Suprapubic skin (tissue), 3 donors: ENCODE measurements around the gene COL20A1.

Experiments
- EP300 ChIP-seq: sonication (generic); formaldehyde crosslinking; IDR thresholded peaks from one replicate; pipeline ENCODE4 v1.6.1; 2017; ENCODE audit warnings: antibody characterized with exemption
- POLR2A ChIP-seq, 2 donors: fragments of 450-650 bp; IDR thresholded peaks; one replicate each; pipeline ENCODE4 v1.6.1; 2017; ENCODE audit warnings: antibody characterized with exemption in 2 of 2, mild to moderate bottlenecking in 2 of 2, moderate library complexity in 2 of 2
- TF ChIP-seq, protein P1 (sequence below), 2 donors: fragments of 200-600 bp in 1 of 2; fragments of 450-650 bp in 1 of 2; sonication (generic) in 1 of 2; IDR thresholded peaks; one replicate each; pipeline ENCODE4 v1.5.1; 2016 to 2019; ENCODE audit warnings: antibody characterized with exemption in 2 of 2, mild to moderate bottlenecking in 1 of 2, moderate library complexity in 1 of 2

DNA sequence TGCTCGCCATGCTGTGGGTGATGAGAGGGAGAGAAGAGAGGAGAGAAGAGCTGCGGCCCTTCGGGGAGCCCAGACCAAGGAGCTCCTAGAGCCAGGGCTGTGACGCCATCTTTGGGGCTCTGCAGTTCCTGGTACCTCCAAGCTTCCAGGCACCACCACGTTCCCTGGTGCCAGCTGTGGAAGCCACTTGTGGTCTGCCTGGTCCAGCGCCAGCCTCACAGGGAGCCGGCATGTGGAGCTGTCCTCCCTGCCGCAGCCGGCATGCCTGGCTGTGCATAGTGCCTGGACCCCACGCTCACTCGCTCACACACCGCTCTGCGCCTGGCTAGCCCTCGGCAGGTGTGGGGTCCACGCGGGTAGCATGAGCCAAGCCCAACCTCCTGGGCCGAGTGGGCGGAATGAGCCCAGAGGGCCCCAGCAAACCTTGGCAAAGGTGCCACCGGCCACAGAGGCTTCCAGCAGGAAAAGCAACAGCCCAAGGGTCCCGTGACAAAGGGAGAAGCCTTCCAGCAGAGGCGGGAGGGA, 87.4 kb downstream of the COL20A1 start:
- TF ChIP-seq, protein P1, sequence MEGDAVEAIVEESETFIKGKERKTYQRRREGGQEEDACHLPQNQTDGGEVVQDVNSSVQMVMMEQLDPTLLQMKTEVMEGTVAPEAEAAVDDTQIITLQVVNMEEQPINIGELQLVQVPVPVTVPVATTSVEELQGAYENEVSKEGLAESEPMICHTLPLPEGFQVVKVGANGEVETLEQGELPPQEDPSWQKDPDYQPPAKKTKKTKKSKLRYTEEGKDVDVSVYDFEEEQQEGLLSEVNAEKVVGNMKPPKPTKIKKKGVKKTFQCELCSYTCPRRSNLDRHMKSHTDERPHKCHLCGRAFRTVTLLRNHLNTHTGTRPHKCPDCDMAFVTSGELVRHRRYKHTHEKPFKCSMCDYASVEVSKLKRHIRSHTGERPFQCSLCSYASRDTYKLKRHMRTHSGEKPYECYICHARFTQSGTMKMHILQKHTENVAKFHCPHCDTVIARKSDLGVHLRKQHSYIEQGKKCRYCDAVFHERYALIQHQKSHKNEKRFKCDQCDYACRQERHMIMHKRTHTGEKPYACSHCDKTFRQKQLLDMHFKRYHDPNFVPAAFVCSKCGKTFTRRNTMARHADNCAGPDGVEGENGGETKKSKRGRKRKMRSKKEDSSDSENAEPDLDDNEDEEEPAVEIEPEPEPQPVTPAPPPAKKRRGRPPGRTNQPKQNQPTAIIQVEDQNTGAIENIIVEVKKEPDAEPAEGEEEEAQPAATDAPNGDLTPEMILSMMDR (IDR thresholded peaks at IDR 0.05): no peak
- TF ChIP-seq POLR2A (IDR thresholded peaks at IDR 0.05) (no peak), EP300 (no peak)
